Activated CD4-positive, alpha-beta T cell treated with anti-CD3 and anti-CD28 coated beads for 36 hours (primary cell): ENCODE results near the gene EPHB2. TPM values are rescaled to one million over a fixed set of nuclear protein-coding genes. Genes with fewer than 3 reads are reported as not detected.
A peak's percentile ranks its signal among the peaks of the same experiment; 100 is the strongest.
"Not testable (repeated sequence)": the region's sequence is repeated elsewhere in the genome, so short reads cannot be mapped to it uniquely, and the experiment has no call there.

Source experiments
- ATAC-seq: fragments of 200-7000 bp; cut with Tn5 transposase; one replicate; pipeline ENCODE4 v1.10.0; 2021; ENCODE audit warnings: mild to moderate bottlenecking, moderate library complexity
- CTCF ChIA-PET: fragments of 350-600 bp; sonication (Branson Sonifier 250); formaldehyde crosslinking; loops from one replicate; lab custom pipeline; 2021; ENCODE audit warnings: antibody characterized with exemption; lab: Charles Lee
- POLR2A ChIA-PET: fragments of 350-600 bp; sonication (Branson Sonifier 250); formaldehyde crosslinking; loops from one replicate; lab custom pipeline; 2021; ENCODE audit warnings: antibody characterized with exemption, inconsistent platforms; lab: Charles Lee
- DNase-seq: peaks from one replicate; pipeline ENCODE4 v3.0.0-alpha.2; 2020
- H3K27ac Mint-ChIP-seq: one replicate; pipeline ENCODE4 v1.8.0; 2021; ENCODE audit warnings: mixed read lengths
- H3K27me3 Mint-ChIP-seq: one replicate; pipeline ENCODE4 v1.8.0; 2021; ENCODE audit warnings: mixed read lengths
- H3K36me3 Mint-ChIP-seq: one replicate; pipeline ENCODE4 v1.8.0; 2021; ENCODE audit warnings: low read depth, mixed read lengths
- H3K4me1 Mint-ChIP-seq: one replicate; pipeline ENCODE4 v1.8.0; 2021; ENCODE audit warnings: mixed read lengths
- H3K4me3 Mint-ChIP-seq: one replicate; pipeline ENCODE4 v1.8.0; 2021; ENCODE audit warnings: mild to moderate bottlenecking, moderate library complexity, mixed read lengths
- H3K9me3 Mint-ChIP-seq: one replicate; pipeline ENCODE4 v1.8.0; 2021; ENCODE audit warnings: low read depth, mixed read lengths
- intact Hi-C, 2 experiments: fragments of 100-400 bp; cut with DNase I in 1 of 2; cut with micrococcal nuclease in 1 of 2; formaldehyde crosslinking; loops; one replicate each; pipeline versions ENCODE4 v1.14.2 to v1.15.1; 2022 to 2024; cut with DNase I, micrococcal nuclease
- total RNA-seq, 2 experiments: library from RNA; stranded (reverse); gene quantifications; one replicate each; pipeline ENCODE4 v1.2.3, GENCODE V29; 2021

EPHB2 gene
- total RNA-seq, 2 experiments from 2014 or later = not detected

DNA sequence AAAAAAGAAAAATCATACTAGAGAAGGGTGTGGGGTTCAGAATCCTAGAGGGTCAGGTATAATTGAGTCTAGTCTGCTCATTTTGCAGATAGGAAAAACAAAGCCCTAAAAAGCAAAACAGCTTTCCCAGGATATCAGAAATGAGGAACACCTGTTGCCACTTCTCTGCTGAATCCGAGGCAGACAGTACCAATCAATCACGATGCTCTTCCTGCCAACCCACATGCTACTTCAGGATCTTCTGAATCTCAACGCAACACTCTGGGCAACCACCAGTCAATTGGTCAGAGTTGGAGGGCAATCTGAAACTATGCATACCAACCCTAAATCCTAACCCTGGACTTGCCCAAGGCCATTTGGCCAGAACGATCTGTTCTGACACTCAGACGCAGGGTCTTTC lies 128.3 kb downstream of the EPHB2 start:
- POLR2A ChIA-PET = no interaction called here
- intact Hi-C loops = no loop called here
- CTCF ChIA-PET = no interaction called here
- Mint-ChIP-seq H3K9me3 (no peaks in the 10 kb centered on the region), H3K27ac (no peak overlapping the region), H3K4me3 (no peak overlapping the region), H3K36me3 (no peaks in the 10 kb centered on the region), H3K27me3 (peaks cover 8% of the 10 kb centered on the region), H3K4me1 (no peaks in the 10 kb centered on the region)
- DNase-seq (no peak), ATAC-seq (no peak)

DNA sequence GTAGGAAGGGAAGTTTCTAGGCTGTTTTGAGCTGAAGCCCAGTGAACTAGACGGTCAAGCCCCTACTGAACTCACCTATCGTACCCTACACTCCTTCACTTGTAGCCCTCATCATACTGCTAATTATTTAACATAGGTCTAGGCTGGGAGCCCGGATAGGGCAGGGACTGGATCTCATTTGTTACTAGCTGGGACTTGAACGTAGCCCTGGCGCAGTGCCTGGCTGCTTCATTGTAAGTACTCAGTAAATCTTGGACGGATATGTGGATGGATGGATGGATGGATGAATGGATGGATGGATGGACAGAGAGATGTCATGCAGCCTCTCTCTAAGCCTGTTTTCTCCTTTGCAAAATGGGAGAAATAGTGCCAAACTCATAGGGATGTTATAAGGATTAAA lies 129.2 kb downstream of the EPHB2 start:
- H3K27me3 Mint-ChIP-seq = peaks cover 8% of the 10 kb centered on the region
- no peaks in the 10 kb centered on the region for H3K4me1 Mint-ChIP-seq
- H3K4me3 Mint-ChIP-seq = no peak overlapping the region
- CTCF ChIA-PET = no interaction called here
- no peak overlapping the region for H3K27ac Mint-ChIP-seq
- ATAC-seq (no peak), DNase-seq (no peak)
- POLR2A ChIA-PET = no interaction called here
- H3K36me3 Mint-ChIP-seq = no peaks in the 10 kb centered on the region
- intact Hi-C loops = no loop called here
- H3K9me3 Mint-ChIP-seq = no peaks in the 10 kb centered on the region

DNA sequence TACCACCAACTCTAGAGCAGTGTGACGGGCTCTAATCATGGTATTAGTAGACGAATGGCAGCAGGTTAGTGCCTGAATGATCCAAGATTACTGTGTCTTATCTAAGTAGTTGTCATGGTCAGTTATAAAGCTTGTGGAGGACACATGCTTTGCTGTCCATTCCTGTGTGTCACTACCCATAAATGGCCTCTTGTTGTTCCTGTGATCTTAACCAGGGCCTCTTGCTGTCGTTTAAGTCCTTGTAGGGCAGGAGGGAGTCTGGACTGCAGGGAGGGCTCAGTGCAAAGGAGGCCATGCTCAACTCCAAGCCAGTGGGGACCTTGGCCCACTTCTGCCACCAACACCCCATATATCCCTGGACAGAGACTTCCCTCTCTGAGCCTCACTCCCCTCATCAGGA lies 130.5 kb downstream of the EPHB2 start:
- ATAC-seq (no peak), DNase-seq (no peak)
- no peaks in the 10 kb centered on the region for H3K9me3 Mint-ChIP-seq
- H3K4me1 Mint-ChIP-seq = no peaks in the 10 kb centered on the region
- CTCF ChIA-PET = interaction anchor here (0.6 kb wide), 1 partner anchor 39 kb away, joined by 3 read pairs; no protein-coding TSS in a partner anchor
- POLR2A ChIA-PET = no interaction called here
- H3K36me3 Mint-ChIP-seq = no peaks in the 10 kb centered on the region
- no peak overlapping the region for H3K4me3 Mint-ChIP-seq
- intact Hi-C loops = no loop called here
- H3K27ac Mint-ChIP-seq = no peak overlapping the region
- peaks cover 15% of the 10 kb centered on the region for H3K27me3 Mint-ChIP-seq

DNA sequence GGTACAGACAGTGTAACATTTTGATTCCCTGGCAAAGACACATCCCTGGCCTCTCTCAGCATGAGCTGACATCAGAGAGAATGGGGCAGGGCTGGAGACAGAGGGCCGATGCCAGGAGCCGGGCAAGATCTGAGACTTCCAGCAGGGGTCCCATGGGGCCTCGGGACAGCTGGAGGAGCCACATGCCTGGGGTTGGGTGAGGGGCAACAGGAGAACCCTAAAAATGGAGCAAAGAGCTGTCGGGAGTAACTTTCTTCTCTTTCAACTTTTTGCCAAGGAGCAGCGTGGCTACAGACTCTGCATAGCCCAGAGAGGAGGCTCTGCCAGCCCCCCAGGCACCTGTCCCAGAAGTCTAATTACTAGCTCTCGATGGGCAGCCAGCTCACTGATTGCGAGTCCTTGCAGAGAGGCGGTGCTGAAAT lies 131.2 kb downstream of the EPHB2 start:
- no peak for ATAC-seq
- CTCF ChIA-PET = no interaction called here
- intact Hi-C loops = no loop called here
- DNase-seq = no peak
- Mint-ChIP-seq H3K4me3 (no peak overlapping the region), H3K27me3 (peaks cover 19% of the 10 kb centered on the region), H3K4me1 (peaks cover 3% of the 10 kb centered on the region), H3K9me3 (no peaks in the 10 kb centered on the region), H3K36me3 (no peaks in the 10 kb centered on the region), H3K27ac (no peak overlapping the region)
- POLR2A ChIA-PET = no interaction called here

DNA sequence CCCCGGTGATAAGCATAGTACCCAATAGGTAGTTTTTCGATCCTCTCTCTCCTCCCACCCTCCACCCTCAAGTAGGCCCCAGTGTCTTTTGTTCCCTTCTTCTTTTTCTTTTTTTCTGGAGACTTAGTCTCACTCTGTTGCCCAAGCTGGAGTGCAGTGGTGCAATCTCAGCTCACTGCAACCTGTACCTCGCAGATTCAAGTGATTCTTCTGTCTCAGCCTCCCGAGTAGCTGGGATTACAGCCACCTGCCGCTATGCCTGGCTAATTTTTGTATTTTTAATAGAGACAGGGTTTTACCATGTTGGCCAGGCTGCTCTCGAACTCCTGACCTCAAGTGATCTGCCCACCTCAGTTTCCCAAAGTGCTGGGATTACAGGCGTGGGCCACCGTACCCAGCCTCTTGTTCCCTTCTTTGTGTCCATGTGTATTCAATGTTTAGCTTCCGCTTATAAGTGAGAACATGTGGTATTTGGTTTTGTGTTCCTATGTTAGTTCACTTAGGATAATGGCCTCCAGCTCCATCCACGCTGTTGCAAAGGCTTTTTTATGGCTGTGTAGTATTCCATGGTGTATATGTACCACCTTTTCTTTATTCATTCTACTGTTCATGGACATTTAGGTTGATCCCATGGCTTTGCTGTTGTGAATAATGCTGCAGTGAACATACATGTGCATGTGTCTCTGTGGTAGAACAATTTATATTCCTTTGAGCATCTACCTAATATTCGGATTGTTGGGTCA lies 133.0 kb downstream of the EPHB2 start:
- H3K4me1 Mint-ChIP-seq, H3K27ac Mint-ChIP-seq, intact Hi-C loops, H3K36me3 Mint-ChIP-seq, ATAC-seq, H3K9me3 Mint-ChIP-seq, H3K4me3 Mint-ChIP-seq, POLR2A ChIA-PET, DNase-seq: not testable (repeated sequence)
- CTCF ChIA-PET = interaction anchor here (0.7 kb wide), 1 partner anchor 340 kb away, joined by 3 read pairs; no protein-coding TSS in a partner anchor
- H3K27me3 Mint-ChIP-seq = peaks cover 18% of the 10 kb centered on the region

DNA sequence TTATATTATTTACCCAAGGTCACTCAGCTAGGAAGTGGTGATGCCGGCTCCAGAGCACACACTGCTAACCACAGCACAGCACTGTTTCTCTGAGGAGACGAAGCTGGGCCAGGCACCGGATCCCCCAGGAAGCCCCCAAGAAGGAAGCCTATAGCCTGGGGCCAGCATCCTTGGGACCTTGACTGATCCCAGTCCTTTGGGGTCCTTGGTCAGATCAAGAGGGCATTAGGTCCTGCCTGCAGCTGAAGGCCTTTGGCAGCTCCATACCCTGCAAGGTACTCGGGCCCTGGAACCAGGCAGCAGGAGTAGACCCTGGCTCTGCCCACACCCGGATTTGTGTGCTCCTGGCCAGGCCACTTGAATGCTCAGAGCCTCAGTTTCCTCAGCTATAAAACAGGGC lies 134.0 kb downstream of the EPHB2 start:
- Mint-ChIP-seq H3K27ac (no peak overlapping the region), H3K4me1 (peaks cover 3% of the 10 kb centered on the region), H3K36me3 (no peaks in the 10 kb centered on the region), H3K4me3 (no peak overlapping the region), H3K9me3 (no peaks in the 10 kb centered on the region), H3K27me3 (peaks cover 22% of the 10 kb centered on the region)
- ChIA-PET POLR2A (no interaction called here), CTCF (no interaction called here)
- ATAC-seq = no peak
- no peak for DNase-seq
- intact Hi-C loops = no loop called here

DNA sequence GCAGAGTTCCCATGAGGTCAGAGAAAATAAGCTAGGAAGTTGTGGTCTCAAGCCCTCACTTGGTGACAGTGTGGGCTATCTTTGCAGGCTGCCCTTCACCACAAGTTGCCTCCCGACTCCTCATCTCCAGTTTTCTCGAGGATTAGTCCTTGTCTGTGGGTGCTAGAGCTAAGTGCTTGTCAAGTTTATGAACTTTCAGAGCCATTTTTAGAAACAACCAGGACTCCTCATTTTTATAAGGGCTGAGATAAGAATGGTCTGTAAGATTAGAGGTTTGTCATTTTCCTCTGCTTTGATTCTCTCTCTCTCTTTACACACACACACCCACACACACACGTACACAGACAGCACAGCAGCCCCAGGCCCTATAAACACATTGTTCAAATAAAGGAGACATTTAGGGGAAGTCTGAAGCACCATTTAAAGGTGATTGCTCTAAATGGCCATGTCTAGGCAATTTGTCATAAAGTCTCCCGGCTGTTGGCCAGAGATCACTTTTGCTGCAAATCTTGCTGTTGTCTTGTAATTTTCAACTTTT lies 134.8 kb downstream of the EPHB2 start:
- DNase-seq (no peak), ATAC-seq (no peak)
- Mint-ChIP-seq H3K36me3 (no peaks in the 10 kb centered on the region), H3K4me3 (no peak overlapping the region), H3K27me3 (peaks cover 20% of the 10 kb centered on the region), H3K27ac (no peak overlapping the region), H3K4me1 (peaks cover 3% of the 10 kb centered on the region), H3K9me3 (no peaks in the 10 kb centered on the region)
- ChIA-PET POLR2A (no interaction called here), CTCF (no interaction called here)
- intact Hi-C loops = no loop called here

DNA sequence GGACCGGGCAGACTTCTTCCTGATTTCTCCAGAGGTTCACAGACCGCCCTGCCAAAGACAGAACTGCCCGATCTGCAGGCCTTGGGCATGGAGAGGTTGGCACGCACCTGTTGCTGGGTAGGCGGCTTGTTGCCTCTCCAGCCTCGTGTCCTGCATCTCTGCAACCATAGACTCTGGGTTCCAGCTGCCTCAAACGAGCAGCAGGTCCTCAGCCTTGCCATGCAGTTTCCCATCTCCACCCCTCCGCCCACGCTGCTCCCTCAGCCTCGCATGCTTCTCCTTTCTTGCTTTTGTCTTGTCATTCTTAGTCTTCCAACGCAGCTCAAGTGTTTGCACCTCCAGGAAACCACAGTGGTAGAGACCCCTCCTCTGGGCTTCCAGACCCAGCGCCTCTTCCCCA lies 135.8 kb downstream of the EPHB2 start:
- Mint-ChIP-seq H3K4me3 (no peak overlapping the region), H3K9me3 (no peaks in the 10 kb centered on the region), H3K36me3 (no peaks in the 10 kb centered on the region), H3K27me3 (peaks cover 22% of the 10 kb centered on the region), H3K4me1 (peaks cover 3% of the 10 kb centered on the region), H3K27ac (no peak overlapping the region)
- DNase-seq (peak; percentile 40), ATAC-seq (no peak)
- ChIA-PET CTCF (interaction anchor here (0.7 kb wide), 1 partner anchor 713 kb away, joined by 3 read pairs; no protein-coding TSS in a partner anchor), POLR2A (no interaction called here)
- intact Hi-C loops = no loop called here

DNA sequence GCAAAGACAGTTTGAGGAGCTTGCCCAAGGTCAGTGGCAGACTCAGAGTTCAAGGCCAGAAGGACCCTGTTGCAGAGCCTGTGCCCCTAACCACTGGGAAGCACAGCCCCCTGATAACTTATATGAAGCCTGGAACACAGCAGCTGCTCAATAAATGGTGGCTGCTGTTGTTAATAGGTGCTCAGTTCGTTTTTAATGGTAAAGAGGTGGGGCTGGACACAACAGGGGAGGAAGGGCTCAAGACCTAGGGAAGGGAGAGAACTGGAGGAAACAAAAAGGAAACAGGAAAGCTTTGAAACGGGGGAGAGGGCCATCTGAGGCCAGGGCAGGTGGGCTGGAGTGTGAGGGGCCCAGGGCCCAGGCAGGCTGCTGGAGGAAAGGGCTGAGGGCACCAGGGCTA lies 136.6 kb downstream of the EPHB2 start:
- Mint-ChIP-seq H3K9me3 (no peaks in the 10 kb centered on the region), H3K4me3 (no peak overlapping the region), H3K27ac (no peak overlapping the region), H3K36me3 (no peaks in the 10 kb centered on the region), H3K4me1 (peaks cover 3% of the 10 kb centered on the region), H3K27me3 (peaks cover 28% of the 10 kb centered on the region)
- POLR2A ChIA-PET = no interaction called here
- ATAC-seq (no peak), DNase-seq (no peak)
- intact Hi-C loops = no loop called here
- CTCF ChIA-PET = interaction anchor here (0.7 kb wide), 1 partner anchor 712 kb away, joined by 3 read pairs; no protein-coding TSS in a partner anchor

DNA sequence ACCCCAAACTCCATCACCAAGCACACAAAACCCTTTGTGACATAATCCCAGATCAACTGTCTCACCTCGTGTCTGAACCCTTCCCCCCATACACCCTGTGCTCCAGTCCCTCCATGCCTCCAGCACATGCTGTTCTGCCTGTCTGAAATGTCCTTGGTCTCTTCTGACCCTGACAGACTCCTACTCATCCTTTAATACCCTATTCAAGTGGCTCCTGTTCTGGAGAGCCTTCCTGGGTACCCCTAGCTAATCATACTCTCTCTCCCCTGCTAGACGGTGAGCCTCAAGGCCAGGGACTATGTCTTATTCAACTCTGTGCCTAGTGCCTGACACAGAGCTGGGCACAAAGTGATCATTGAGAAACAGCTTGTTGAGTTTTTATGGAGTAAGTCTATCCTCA lies 137.1 kb downstream of the EPHB2 start:
- peaks cover 28% of the 10 kb centered on the region for H3K27me3 Mint-ChIP-seq
- ATAC-seq = no peak
- no peak overlapping the region for H3K4me3 Mint-ChIP-seq
- H3K27ac Mint-ChIP-seq = no peak overlapping the region
- no peaks in the 10 kb centered on the region for H3K9me3 Mint-ChIP-seq
- DNase-seq = no peak
- ChIA-PET CTCF (no interaction called here), POLR2A (no interaction called here)
- H3K36me3 Mint-ChIP-seq = no peaks in the 10 kb centered on the region
- peaks cover 3% of the 10 kb centered on the region for H3K4me1 Mint-ChIP-seq
- intact Hi-C loops = no loop called here

DNA sequence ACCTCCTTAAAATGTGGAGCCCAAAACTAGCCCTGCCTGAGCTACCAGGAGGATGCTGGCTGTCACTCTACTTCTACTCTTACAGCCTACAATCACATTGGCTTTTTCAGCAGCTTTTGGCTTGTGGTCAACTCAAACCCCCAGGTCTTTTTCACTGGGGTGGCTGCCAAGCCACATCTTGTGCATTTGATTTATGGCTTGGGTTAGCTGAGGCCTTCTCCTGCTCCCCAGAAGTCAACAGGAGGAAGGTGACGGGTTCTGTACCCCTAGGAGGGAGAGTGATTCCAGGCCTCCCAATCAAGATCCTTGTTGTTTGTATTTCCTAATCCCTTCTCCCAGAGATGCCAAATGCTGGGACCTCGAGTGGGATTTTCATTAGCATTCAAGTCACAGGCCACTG lies 137.8 kb downstream of the EPHB2 start:
- Mint-ChIP-seq H3K27me3 (peaks cover 27% of the 10 kb centered on the region), H3K36me3 (no peaks in the 10 kb centered on the region), H3K27ac (no peak overlapping the region), H3K4me1 (peaks cover 3% of the 10 kb centered on the region), H3K9me3 (no peaks in the 10 kb centered on the region), H3K4me3 (no peak overlapping the region)
- intact Hi-C loops = no loop called here
- ATAC-seq (no peak), DNase-seq (no peak)
- CTCF ChIA-PET = no interaction called here
- POLR2A ChIA-PET = no interaction called here

DNA sequence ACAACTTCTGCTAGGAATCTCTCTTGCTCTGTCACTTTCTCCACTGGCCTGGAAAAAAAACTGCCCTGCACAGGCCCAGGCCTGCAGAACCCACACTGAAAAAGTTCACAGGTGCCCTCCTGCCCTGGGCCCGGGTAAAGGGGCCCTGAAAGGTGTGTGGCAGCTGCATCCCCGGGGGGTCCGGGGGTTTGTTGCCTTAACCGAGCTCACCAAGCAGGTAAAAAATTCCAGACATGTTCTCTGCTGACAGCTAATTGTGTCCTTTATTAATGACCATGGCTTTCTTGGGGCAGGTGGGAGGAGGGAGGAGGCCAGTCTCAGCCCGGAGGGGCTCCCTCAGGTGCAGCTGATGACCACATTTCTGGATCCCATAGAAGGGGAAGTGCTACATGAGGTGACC lies 139.1 kb downstream of the EPHB2 start:
- ATAC-seq = no peak
- ChIA-PET POLR2A (no interaction called here), CTCF (interaction anchor here (0.6 kb wide), 1 partner anchor 543 kb away, joined by 3 read pairs; no protein-coding TSS in a partner anchor)

More for the DNA sequence above, 139.1 kb downstream of the EPHB2 start:
- H3K27ac Mint-ChIP-seq = no peak overlapping the region
- intact Hi-C loops = no loop called here
- H3K4me3 Mint-ChIP-seq = no peak overlapping the region
- no peaks in the 10 kb centered on the region for H3K9me3 Mint-ChIP-seq
- no peak for DNase-seq
- peaks cover 28% of the 10 kb centered on the region for H3K27me3 Mint-ChIP-seq
- no peaks in the 10 kb centered on the region for H3K36me3 Mint-ChIP-seq
- H3K4me1 Mint-ChIP-seq = peaks cover 3% of the 10 kb centered on the region
